GM18526 (cell line): Measurements from ENCODE around the gene CHSY3.

Experiments used
- POLR2A ChIP-seq: IDR thresholded peaks from 3 replicates; pipeline ENCODE4 v1.6.1; 2011; ENCODE audit not compliant: insufficient read length; ENCODE audit errors: extremely low read depth

CHSY3 gene

DNA sequence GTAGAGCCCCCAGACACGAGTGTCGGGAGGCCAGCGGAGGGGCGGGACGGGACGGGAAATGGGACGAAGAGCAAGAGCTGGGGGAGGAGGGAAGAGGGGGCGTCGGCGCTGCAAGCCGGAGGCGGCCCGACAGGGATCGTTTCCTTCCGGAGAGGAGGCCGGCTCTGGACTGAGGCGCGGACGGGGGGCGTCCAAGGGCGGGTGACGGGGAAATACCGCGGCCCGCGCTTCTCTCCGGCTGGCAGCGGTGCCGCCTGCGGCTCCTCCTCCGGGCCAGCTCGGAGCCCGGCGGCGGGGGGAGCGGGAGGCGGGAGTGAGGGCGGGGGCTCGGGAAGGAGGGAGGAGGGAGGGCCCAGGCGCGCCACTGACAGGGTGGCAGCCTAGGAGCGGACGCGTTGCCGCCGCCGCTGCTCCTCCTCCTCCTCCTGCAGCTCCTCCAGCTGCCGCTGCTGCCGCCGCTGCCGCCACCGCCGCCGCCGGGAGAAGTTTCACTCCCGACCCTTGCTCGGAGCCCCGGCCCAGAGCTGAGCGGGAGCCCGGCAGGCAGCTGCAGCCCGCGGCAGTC, at the start of gene CHSY3:
CHSY3 (plus strand) TSS at position 364 of the 565 bp plus-strand sequence.
- TF ChIP-seq POLR2A = no peak

DNA sequence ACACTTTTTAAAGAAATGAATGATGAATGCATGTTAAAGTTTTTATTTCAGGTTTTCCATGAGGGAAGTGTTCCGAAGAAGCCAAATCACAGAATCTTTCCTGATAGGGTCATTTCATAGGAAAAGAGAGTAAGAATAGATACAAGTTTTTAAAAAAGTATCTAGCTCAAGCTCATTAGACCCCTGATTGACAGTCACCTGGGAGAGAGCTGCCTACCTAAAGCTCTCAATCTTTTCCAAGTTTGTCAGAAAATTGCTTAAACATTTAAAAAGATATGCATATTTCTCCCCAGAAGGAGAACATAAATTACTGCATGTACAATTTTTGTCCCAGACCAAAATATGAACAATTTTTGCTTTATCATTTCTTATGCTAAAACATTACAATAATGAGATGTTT, 47.9 kb upstream of the CHSY3 start:
- TF ChIP-seq POLR2A = no peak

DNA sequence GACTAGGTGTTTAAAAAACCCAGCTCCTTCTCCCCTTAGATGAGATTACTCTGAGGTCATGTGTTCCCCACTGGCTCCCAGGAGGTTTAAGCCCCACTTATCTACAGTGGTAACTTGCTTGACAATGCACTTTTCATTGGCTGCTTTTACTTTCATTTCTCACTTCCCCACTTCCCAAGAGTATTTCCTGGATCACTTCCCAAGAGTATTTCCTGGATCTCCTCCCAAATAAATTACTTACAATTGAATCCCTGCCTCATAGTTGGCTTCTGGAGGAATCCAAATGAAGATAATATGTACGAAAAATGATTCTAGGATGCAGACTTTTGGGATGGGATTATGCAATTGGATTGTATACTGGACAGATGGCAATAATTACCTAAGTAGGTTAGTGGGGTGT, 47.1 kb upstream of the CHSY3 start:
- TF ChIP-seq POLR2A = no peak

DNA sequence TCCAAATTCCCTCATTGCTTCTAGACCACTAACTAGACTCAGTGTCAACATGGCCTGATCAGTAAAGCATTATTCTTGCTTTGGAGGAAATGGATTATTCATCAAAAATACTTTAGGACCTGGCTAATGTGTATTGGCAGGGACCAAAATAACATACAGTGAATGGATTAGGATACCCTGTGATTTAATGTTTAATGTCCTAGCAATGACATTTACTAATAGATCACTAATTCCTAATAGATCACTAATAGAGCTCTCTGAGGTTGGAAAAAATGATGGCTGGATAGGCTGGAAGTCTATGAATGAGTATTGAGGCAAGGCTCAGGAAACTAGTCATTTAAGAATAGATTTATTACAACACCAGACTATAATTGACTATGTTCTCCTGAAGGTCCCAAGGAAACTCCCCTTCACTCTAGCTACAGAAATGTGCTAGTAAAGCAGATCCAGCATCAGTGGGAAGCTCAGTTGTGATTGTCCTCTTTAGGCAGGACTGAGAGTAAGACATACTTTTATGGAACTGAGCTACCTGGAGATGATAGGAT, 46.1 kb upstream of the CHSY3 start:
- TF ChIP-seq POLR2A = no peak

DNA sequence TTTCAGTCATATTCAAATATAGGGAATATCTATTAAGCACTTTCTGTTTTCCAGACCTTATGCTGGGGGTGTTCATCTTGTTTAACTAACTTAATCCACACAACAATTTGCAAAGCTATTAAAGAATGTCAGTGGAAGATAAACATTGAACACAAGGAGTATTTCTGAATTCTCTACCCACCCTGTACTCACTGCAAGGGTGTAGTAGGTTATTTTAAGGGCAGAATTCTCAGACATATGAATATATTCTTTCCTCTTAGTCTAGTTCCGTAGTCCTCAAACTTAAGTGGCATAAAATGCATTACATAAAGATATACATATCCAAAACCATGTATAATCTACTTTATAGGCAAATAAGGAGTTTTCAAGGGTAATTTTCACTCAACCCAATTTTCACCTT, 19.9 kb upstream of the CHSY3 start:
- TF ChIP-seq POLR2A = no peak

DNA sequence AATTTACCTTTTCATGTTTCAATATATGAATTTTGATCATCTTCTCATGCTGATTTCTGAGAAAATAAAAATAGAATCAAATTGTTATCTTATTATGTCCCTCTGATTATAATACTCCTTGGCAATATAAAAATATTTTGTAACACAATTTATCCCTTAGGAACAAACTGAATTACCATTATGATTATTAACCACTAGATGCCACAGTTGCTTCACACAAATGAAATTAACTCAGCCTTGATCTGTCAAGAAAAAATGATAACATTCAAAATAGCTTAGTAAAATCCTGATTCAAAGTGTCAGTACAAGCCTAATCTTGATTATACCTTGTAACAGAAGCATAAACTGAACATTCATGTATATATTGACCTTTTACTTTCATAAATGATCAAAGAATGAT, 4.8 kb upstream of the CHSY3 start:
- no peak for TF ChIP-seq POLR2A

DNA sequence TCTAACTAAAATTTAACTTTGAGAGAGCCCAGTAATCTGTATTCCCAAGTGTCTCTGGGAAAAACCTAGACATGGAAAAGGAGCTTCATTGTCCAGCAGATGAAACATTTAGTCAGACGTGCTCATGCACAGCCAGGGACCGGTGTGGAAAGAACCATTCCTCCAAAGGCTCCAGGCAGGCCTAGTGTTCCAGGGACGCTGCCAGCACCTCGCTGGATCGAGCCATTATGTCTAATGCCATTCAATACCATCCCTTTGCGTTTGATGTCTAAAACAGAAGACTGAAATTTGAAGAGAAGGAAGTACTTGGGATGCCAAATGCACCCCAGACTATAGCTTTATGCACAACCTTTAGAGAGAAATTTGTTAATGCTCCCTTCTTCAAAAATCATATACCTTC, 1.4 kb upstream of the CHSY3 start:
- TF ChIP-seq POLR2A = no peak

DNA sequence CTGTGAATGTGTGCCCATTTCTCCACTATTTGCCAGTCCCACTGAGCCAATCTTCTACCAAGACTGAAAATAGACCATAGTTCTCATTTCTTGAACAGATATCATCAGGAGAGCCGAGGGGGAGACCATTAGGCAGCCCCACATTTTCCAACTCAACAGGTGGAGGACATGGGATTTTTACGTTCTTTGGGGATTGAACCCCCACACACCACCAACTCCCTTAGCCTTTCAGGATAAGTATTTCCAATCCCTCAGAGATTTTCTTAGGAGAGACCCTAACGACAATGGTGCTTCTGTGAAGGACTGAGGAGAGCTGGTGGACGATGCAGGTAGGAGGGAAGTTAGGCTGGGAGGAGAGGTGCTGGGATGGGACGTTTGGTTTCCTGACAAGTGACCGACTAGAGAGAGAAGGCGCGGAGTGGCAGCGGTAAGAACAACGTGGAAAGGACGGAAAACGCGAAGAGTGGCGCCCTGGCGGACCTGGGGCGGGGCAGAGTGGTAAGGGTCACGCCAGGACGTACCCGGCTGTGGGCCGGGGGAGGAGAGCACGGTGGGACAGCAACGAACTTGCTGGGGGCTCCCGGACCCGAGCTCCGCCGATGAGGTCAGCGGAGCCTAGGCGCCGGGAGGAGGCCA, 681 bp upstream of the CHSY3 start:
- no peak for TF ChIP-seq POLR2A

DNA sequence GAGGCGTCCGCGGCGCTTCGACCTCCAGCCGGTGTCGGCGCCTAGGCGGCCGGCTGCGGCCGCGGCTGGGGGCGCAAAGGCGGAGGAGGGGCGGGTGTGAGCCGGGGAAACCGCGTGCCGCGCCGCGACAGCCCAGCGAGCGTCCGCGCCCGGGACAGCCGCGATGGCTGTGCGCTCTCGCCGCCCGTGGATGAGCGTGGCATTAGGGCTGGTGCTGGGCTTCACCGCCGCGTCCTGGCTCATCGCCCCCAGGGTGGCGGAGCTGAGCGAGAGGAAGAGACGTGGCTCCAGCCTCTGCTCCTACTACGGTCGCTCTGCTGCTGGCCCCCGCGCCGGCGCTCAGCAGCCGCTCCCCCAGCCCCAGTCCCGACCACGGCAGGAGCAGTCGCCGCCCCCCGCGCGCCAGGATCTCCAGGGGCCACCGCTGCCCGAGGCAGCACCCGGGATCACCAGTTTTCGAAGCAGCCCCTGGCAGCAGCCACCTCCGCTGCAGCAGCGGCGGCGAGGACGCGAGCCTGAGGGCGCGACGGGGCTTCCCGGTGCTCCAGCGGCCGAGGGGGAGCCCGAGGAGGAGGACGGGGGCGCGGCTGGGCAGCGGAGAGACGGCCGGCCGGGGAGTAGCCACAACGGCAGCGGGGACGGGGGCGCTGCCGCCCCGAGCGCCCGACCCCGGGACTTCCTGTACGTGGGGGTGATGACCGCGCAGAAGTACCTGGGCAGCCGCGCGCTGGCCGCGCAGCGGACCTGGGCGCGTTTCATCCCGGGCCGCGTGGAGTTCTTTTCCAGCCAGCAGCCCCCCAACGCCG, 605 bp downstream of the CHSY3 start:
- no peak for TF ChIP-seq POLR2A

DNA sequence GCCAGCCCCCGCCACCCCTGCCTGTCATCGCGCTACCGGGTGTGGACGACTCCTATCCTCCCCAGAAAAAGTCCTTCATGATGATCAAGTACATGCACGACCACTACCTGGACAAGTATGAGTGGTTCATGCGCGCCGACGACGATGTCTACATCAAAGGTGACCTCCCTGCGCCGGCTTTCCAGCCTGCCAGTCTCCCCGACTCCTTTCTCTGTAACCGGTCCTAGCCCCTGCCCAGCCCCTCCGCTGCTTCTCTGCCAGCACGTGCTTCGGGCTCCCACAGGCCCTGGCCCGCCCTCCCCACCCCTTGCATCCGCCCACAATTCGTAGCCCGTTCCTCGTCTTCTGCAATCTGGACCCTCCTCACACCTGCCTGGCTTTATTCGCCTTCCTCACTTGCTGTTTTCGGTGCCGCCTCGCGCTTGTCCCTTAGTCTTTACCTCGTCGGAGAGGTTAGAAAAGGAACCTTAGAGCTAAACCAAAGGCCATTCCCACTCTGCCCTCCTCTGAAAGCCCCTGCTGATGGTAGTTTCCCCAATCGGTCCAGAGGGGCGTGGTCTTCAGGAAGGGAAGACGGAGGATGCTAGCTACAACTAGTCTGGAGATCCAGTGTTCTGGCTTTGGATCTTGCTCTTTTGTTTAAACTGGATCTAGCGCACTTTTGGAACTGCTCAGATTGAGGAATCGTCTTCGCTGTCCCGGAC, 1.4 kb downstream of the CHSY3 start:
- TF ChIP-seq POLR2A = no peak

DNA sequence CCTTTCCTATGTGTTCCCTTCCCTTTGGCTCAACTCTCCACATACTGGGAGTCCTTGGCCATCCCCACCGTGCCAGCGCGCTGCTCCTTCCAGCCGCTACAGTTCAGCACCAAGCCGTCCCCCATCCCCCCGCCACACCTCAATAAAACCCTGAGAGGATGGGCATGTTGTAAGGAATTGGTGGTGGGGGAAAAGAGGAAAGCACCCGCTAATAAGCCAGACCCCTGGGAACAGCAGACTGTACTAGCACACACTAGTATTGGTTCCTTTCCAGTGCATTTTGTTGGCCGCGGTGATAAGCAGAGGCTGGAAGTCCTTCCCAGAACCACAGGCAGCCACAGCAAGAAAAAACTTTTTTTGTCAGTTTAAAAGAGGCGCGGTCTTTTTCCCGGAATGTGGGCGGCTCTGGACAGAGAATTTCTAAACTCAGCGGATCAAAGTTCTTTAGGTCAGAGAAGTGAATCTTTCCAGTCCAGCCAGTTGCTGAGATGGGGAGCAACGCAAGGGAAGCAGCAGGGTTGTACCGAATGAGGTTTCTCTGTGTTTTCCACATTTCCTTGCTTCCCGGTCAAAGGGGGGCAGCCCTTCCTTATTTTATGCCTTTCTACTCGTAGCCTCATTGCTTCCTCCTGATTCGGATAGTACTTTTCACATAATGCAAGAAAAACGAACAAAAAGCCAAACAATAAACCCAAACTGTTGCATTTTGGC, 2.1 kb downstream of the CHSY3 start:
- TF ChIP-seq POLR2A = no peak

DNA sequence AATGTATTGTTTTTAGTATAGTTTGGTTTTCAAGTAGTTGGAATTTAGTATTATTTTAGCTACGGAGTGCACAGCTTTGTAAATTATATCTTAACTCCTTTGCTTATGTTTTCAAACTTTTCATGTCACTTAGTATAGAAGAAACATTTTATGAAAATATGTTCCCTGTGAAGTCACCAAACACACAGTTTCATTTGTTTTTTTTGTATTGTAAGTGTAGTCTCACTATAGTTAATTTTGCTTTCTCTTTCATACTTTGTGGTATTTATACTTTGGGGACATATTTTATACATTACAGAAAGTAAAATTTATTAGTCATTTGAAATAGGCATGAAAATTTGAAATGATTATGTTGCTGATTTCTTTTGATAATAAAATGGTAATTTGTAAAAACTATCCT, 5.0 kb downstream of the CHSY3 start:
- TF ChIP-seq POLR2A = no peak

DNA sequence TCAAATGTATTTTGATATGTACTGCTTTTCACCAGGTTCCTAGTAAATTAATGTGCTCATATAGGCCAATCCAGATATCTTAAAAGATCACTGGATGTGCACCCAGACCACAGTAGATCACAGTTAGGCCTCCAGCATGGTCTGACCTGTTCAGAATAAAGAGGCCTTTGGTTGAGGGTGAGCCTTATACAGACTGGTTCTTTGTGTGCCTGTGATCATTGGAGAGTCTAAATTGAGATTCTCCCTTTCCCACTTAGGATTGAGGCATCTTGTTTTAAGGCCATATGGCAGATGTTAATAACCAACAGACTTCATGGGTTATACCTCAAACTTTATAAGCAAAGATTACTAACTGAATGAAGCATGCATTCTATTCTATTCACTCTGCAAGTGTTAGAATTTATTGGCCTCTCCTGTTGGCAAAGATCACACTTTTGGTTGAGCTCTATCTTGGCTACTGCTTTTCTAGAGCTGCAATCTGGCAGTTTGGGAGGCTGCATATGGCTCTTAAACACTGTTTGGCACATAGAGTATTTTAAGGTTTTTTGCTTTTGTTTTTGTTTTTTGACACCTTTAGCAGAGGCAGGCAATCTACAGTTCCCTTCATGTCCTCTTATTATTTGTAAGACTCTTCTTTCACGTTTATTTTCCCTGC, 8.5 kb downstream of the CHSY3 start:
- TF ChIP-seq POLR2A = no peak

DNA sequence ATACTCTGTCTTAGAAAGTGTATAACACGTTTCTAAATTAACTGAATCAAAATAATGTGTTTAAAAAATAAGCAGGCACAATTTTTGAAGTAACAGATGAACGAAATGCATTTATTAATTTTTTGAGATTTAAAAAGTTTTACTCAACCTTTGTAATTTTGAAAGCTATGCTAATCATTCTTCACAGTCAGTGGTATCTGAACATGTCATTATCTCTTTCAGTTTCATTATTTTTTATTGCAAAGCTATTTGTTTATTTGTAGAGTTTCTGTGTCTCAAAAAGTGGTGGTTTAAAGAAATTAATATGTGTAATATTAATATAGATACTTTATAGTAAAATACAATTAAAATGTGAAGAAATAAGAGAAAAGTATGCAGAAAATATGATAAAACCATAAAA, 11.2 kb downstream of the CHSY3 start:
- TF ChIP-seq POLR2A = no peak
